ENCODE results near the gene VSTM1.
"Not testable (repeated sequence)": the region's sequence is repeated elsewhere in the genome, so short reads cannot be mapped to it uniquely, and the experiment has no call there.

The VSTM1 gene

DNA sequence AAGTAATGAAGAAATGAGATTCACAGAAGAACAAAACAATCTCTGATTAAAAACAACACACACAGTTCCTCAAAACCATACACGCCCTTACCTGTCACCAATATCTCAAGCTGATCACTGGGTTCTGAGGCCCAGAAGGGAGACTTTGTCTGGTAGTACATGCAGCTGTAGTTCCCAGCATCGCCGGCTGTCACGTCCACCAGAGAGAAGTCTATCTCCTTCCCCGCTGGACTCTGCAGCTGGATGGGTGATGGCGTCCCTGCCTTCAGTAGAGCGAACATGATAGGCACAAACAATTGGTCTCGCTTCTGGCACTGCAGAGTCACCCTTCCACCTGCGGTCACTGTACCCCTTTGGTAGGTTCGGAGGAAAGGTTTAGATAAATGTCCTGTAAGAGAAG lies 10.1 kb upstream of the VSTM1 start:
- no peak for DNase-seq (ENCODE audit: low spot score)

- DNase-seq (ENCODE audit: low spot score): no peak
These were observed 5.8 kb upstream of the VSTM1 start for GRCh38 chr19:54069470-54069869.

DNA sequence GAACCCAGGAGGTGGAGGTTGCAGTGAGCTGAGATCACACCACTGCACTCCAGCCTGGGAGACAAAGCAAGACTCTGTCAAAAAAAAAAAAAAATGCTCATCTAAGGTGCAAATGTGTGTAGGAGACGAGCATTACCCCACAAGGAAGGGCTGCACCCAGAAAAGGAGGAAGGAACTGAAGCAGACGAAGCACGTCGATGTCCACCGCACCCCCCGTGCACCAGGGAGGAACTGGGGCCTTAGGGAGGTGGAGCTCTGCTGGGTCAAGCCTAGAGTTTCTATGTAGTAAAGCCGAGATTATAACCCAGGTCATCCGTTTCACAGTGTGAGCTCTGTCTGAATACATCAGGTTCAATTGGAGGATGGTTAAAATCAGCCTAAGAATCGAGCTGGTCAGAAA lies 1.1 kb downstream of the VSTM1 start:
- no peak for DNase-seq (ENCODE audit: low spot score)

DNA sequence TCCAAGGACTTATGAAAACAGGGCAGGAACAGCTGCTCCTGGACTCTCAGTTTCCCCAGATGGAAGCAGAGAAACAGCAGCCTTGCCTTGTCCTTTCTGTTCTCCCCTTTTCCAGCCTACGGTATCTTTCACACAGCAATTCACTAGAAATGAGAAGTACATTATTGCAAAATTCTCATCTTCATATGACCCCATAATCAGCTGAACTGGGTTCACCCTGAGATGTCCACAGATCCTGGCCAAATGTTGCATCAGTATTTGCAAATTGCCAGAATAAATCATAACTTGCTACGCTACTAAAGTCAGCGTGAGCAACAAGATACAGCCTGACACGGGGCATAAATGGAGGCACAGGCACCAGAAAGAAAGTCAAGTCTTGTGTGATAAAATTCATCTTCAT lies 16.1 kb downstream of the VSTM1 start:
- DNase-seq (ENCODE audit: low spot score): no peak

DNA sequence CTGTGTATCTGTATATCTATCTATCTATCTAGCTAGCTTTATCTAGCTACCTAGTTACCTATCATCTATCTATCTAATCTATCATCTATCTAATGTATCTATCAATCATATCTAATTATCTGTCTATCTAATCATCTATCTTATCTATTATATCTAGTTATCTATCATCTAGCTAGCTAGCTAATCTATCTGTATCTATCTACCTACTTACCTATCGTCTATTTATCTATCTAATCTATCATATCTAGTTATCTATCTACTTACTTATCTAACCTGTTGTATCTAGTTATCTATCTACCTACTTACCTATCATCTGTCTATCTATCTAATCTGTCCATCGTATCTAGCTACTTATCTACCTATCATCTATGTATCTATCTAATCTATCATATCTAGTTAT lies 17.9 kb downstream of the VSTM1 start:
- DNase-seq (ENCODE audit: low spot score): no peak

DNA sequence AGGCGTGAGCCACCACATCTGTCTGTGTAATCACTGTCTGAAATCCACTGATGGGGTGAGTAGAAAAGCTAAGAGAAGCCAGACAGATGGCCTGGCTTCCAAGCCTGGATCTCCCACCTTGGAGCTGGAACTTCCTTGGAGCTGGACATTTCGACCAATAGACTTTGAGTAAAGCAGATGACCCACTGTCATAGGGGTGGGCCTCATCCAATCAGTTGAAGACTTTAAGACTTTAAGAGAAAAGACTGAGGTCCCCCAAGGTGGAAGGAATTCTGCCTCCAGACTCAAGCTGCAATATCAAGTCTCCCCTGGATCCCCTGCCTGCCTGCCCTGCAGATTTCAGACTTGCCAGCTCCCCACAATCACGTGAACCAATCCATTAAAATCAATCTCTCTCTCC lies 20.7 kb downstream of the VSTM1 start:
- no peak for DNase-seq (ENCODE audit: low spot score)

- DNase-seq (ENCODE audit: low spot score): no peak
These were observed 21.6 kb downstream of the VSTM1 start for GRCh38 chr19:54041969-54042606.

DNA sequence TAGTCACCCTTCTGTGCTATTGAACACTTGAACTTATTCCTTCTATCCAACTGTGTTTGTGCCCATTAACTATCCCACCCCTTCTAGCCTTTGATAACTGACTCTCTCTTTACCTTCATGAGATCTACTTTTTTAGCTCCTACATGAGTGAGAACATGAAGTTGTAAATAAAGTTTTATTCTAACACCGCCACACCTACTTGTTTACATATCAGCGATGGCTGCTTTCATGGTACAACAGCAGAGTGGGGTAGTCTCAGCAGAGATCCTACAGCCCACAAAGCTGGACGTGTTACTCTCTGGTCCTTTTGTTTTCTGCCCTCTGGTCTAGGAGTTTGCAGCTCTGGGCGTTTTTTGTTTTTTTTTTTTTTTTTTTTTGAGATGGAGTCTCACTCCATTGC lies 23.7 kb downstream of the VSTM1 start:
- DNase-seq (ENCODE audit: low spot score): no peak

DNA sequence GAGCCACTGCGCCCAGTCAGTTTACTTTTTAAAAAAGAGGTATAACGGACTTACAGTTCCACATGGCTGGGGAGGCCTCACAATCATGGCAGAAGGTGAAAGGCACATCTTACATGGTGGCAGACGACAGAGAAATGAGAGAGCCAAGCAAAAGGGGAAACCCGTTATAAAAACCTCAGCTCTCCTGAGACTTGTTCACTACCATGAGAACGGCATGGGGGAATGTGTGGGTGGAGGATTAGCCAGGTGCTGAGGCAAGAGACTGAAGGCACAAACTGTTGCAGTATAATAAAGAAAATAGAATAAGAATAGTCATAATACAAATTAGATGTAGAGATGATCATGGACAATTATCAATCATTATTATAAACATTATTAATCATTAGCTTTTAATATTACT lies 27.2 kb downstream of the VSTM1 start:
- not testable (repeated sequence) for DNase-seq (ENCODE audit: low spot score)

GRCh38 chr19:54035215-54036178 lies 28.2 kb downstream of the VSTM1 start:
- no peak for DNase-seq (ENCODE audit: low spot score)

- DNase-seq (ENCODE audit: low spot score): no peak
These were observed 32.7 kb downstream of the VSTM1 start for GRCh38 chr19:54030895-54031586.

DNA sequence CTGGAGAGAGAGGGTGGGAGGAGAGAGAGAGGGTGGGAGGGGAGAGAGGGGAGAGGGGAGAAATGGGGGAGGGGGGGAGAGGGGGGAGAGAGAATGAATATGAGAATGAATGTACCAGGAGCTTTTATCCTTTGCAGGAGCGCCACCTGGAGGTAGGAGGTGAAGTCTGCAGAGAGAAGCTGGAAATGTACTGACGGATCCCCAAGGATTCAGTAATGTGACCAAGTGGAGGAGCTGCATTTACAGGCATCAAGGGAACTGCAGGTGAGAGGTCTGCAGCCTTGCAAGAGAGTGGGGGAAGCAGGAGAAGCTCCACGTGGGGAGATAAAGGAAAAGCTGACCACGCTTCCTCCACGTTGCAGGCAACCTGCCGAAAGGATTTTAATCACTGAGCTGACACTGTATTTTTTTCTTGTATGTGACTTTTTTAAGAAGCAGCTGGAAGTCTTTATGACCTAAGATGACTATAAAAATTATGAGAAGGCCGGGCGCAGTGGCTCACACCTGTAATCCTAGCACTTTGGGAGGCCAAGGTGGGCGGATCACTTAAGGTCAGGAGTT lies 33.7 kb downstream of the VSTM1 start:
- peak; percentile 53 for DNase-seq (ENCODE audit: low spot score)

- no peak for DNase-seq (ENCODE audit: low spot score)
These were observed 34.4 kb downstream of the VSTM1 start for GRCh38 chr19:54029301-54029700.

DNA sequence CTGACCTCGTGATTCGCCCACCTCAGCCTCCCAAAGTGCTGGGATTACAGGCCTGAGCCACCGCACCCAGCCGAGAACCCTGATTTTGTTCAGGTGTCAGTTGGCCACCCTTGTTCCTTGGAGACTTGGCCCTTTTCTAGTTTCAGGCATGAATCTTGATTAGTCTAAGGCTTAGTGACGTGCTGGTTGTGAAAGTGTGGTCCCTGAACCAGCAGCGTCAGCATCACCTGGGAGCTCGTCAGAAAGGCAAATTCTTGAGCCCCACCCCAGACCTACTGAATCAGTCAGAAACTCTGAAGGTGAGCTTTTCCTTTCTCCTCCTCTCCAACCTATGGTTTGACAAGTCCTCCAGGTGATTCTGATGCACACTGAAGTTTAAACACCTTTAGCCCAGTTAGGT lies 37.0 kb downstream of the VSTM1 start:
- DNase-seq (ENCODE audit: low spot score): no peak

GRCh38 chr19:54024660-54025059 lies 39.0 kb downstream of the VSTM1 start:
- no peak for DNase-seq (ENCODE audit: low spot score)

GRCh38 chr19:54023191-54023590 lies 40.5 kb downstream of the VSTM1 start:
- no peak for DNase-seq (ENCODE audit: low spot score)

DNA sequence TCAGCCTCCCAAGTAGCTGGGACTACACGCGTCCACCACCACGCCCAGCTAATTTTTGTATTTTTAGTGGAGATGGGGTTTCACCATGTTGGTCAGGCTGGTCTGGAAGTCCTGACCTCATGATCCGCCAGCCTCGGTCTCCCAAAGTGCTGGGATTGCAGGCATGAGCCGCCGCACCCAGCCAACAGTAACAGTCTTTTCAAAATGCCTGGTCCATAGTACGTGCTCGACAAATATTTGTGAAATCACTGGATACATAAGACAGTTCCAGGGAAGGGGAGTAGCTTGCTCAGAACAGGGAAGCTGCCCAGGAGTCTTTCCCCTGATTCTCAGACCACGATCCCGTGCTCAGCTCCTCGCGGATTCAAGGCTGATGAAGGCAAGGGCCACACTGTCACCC lies 41.8 kb downstream of the VSTM1 start:
- DNase-seq (ENCODE audit: low spot score): no peak

DNA sequence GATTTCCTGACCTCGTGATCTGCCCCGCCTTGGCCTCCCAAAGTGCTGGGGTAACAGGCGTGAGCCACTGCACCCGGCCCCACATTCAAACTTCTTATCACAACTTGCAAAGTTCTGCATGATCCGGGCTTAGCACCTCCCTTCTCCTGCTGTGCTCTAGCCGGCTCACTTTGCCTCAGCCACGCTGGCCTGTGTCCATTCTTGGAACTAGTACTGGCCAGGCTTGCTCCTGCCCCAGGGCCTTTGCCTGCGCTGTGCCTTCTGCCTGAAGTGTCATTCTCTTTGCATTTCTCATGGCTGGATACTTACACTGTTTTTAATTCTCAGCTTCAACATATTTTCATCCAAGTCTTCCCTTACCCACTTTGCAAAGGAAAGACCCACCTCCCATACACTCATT lies 42.3 kb downstream of the VSTM1 start:
- no peak for DNase-seq (ENCODE audit: low spot score)

DNA sequence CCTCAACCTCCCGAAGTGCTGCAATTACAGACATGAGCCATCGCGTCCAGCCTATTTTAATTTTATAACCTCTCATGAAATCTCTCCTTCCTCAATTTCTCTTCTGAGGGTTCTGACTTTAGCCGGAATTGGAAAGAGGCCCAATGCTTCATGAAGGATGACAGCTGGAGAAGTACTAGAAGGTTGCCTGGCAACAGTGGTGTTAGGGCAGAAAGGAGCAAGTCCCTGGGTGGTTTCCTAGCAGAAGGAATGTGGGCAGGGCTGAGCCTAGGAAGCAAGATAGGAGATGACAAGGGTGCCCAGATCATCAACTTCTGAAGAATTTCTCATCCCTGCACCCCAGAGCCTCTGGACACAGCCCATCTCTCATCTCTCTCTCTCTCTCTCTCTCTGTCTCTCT lies 46.4 kb downstream of the VSTM1 start:
- no peak for DNase-seq (ENCODE audit: low spot score)

DNA sequence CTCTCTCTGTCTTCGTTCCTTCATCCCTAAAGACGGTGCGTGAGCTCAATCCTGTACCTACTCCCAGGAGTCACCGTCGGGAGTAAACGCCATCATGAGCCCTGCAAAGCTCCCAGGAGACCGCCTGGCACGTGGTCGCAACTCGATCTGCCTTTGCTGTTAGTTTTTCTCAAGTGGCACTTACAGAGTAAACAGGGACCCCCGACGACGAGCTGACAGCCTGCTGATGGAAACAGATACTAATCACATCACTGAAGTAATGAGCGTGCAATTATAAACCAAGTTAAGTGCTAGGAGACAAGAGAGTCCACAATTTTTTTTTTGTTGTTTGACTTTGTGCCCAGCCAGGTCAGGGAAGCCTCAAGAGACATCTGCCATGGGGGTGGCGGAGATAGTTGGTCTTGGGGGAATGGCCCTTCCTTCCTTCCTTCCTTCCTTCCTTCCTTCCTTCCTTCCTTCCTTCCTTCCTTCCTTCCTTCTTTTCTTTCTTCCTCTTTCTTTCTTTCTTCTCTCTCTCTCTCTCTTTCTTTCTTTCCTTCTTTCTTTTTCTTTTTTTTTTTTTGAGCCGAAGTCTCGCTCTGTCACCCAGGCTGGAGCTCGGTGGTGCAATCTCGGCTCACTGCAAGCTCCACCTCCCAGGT lies 48.7 kb downstream of the VSTM1 start:
- no peak for DNase-seq (ENCODE audit: low spot score)

- no peak for DNase-seq (ENCODE audit: low spot score)
These were observed 49.8 kb downstream of the VSTM1 start for GRCh38 chr19:54013866-54014265.
